GM19023 (cell line): ENCODE results near the gene LCE3D.

Experiments
- ATAC-seq: cut with Tn5 transposase; IDR thresholded peaks from one replicate; pipeline ENCODE4 v1.9.1; 2021; ENCODE audit warnings: mild to moderate bottlenecking, moderate library complexity; ENCODE audit not compliant: unreplicated experiment

LCE3D gene

GRCh38 chr1:152533327-152533938, 46.9 kb downstream of the LCE3D start:
- ATAC-seq, result no peak
